Fibroblast of lung (primary cell): ENCODE data around the gene RASSF4.

ENCODE experiments used
- CTCF ChIP-seq, 2 donors: IDR thresholded peaks in 1 of 2; conservative IDR thresholded peaks in 1 of 2; 1 replicate in 1 of 2; 2 replicates in 1 of 2; pipeline ENCODE4 v1.5.1; 2011 to 2012; ENCODE audit warnings: low read length in 2 of 2, control low read depth in 1 of 2, inconsistent platforms in 1 of 2, low read depth in 1 of 2, mild to moderate bottlenecking in 1 of 2
- EZH2 ChIP-seq: IDR thresholded peaks from 2 replicates; pipeline ENCODE4 v1.5.1; 2012; ENCODE audit warnings: low read length, control low read depth, mild to moderate bottlenecking; ENCODE audit errors: missing control alignments

GRCh38 chr10:44935201-44935965 is 24.2 kb upstream of the RASSF4 start:
- TF ChIP-seq CTCF (conservative IDR thresholded peaks at IDR 0.05 in 1 of 2, IDR thresholded peaks at IDR 0.05 in 1 of 2; ENCODE audit: low read depth in 1 of 2, low read length in 2 of 2) (no peak), EZH2 (no peak)
